ENCODE measurements around the gene MARCHF5. TPM values are rescaled to one million over a fixed set of nuclear protein-coding genes. Genes with fewer than 3 reads are reported as not detected.

Gene MARCHF5
- total RNA-seq, 5 donors from 2014 or later (not counting 1 experiment from before 2014, with no cell fraction given), result 22.8 to 37.9 (median 32.7) TPM

DNA sequence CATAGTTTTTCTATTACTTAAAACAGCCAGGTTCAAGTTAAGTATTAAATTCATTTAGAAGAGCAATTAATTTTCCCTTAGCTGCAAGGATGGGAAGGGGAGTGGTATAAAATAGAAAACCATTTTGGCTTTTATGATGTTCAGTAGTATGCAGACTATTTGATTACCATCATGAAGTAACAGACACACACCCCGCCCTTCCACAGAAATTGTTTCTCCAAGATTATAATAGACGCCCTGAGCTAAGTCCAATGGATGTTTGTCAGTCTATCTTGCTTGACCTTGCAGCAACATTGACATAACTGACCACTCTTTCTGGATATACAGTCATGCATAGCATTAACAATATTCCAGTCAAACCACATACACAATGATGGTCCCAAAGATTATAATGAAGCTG, 42.4 kb upstream of the MARCHF5 start:
- Histone ChIP-seq H3K9me3 (no peaks in the 10 kb centered on the region), H3K27ac (ENCODE audit: low read length) (no peak overlapping the region), H3K4me3 (ENCODE audit: control insufficient read depth in 1 of 2, extremely low read depth in 1 of 2, low read length in 1 of 2) (no peak overlapping the region), H3K36me3 (ENCODE audit: control insufficient read depth in 2 of 2, extremely low read depth in 1 of 2, insufficient read depth in 1 of 2, low read length in 1 of 2) (no peaks in the 10 kb centered on the region), H3K4me1 (ENCODE audit: control insufficient read depth in 1 of 2, extremely low read depth in 1 of 2, insufficient read depth in 2 of 2, low read length in 2 of 2) (peaks cover 0 to 2% of the 10 kb centered on the region in 2 experiments), H3K27me3 (replicated peaks in 1 of 2; ENCODE audit: control insufficient read depth in 2 of 2, extremely low read depth in 1 of 2, insufficient read depth in 2 of 2, low read length in 1 of 2) (no peaks in the 10 kb centered on the region)
- DNase-seq, result no peak
- CTCF ChIA-PET, result interaction anchor here in 1 of 2 donors (0.6 kb wide), 1 partner anchor 233 kb away, joined by 3 read pairs; no protein-coding TSS in a partner anchor
- Mint-ChIP-seq H3K27ac (no peak overlapping the region), H3K9me3 (no peaks in the 10 kb centered on the region), H3K27me3 (no peaks in the 10 kb centered on the region), H3K4me3 (no peak overlapping the region), H3K4me1 (peaks cover under 1 to 2% (median 2%) of the 10 kb centered on the region in 3 donors), H3K36me3 (no peaks in the 10 kb centered on the region)
- POLR2A ChIA-PET, result no interaction called here
- no peak for ATAC-seq (replicated peaks in 1 of 4)
- WGBS (ENCODE audit: insufficient coverage), result 90% methylated on average over 2 of the region's 2 CpGs

DNA sequence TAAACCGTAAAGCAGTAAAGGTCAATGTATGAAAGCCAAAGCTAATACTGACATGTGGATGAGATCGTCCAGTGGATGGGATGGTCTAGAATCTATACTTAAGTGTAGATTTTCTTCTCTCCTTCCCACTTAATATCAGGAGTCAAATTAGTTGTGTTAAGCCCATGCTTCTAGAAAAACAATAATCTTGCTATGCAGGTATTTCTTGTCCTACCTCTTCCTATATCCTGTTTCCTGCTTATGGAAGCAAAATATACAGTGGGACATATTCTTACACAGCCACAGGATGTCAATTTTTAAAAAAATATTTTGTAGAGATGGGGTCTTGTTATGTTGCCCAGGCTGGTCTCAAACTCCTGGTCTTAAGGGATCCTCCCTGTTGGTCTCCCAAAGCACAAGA, 27.6 kb upstream of the MARCHF5 start:
- H3K4me1 Mint-ChIP-seq, result peaks cover 0 to 6% (median 2%) of the 10 kb centered on the region in 3 donors
- H3K9me3 ChIP-seq, result no peaks in the 10 kb centered on the region
- H3K27me3 Mint-ChIP-seq, result no peaks in the 10 kb centered on the region
- no peak overlapping the region for H3K27ac ChIP-seq (ENCODE audit: low read length)
- no CpG with 5 or more reads among the region's 2 CpGs for WGBS (ENCODE audit: insufficient coverage)
- H3K27me3 ChIP-seq (replicated peaks in 1 of 2; ENCODE audit: control insufficient read depth in 2 of 2, extremely low read depth in 1 of 2, insufficient read depth in 2 of 2, low read length in 1 of 2), result no peaks in the 10 kb centered on the region
- peaks cover 4% of the 10 kb centered on the region for H3K36me3 Mint-ChIP-seq
- H3K4me3 Mint-ChIP-seq, result no peak overlapping the region
- no peak overlapping the region for H3K4me3 ChIP-seq (ENCODE audit: control insufficient read depth in 1 of 2, extremely low read depth in 1 of 2, low read length in 1 of 2)
- H3K9me3 Mint-ChIP-seq, result no peaks in the 10 kb centered on the region
- no peak overlapping the region for H3K27ac Mint-ChIP-seq
- ATAC-seq (replicated peaks in 1 of 4), result no peak
- ChIA-PET POLR2A (no interaction called here), CTCF (no interaction called here)
- no peaks in the 10 kb centered on the region for H3K36me3 ChIP-seq (ENCODE audit: control insufficient read depth in 2 of 2, extremely low read depth in 1 of 2, insufficient read depth in 1 of 2, low read length in 1 of 2)
- DNase-seq, result no peak
- no peaks in the 10 kb centered on the region for H3K4me1 ChIP-seq (ENCODE audit: control insufficient read depth in 1 of 2, extremely low read depth in 1 of 2, insufficient read depth in 2 of 2, low read length in 2 of 2)

DNA sequence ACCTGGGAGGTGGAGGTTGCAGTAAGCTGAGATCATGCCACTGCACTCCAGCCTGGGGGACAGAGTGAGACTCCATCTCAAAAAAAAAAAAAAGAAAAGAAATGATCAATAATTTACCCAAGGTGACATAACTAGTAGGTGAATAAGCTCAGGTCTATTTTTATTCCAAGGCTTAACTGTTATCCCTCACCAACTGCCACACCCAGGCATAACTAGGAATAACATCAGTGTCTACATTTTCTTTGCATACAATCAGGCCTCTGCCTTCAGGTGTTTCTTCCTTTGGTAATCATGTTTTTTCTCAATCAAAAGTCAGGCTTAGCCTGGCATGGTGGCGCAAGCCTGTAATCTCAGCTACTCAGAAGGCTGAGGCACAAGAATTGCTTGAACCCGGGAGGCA, 26.7 kb upstream of the MARCHF5 start:
- CTCF ChIA-PET, result no interaction called here

DNA sequence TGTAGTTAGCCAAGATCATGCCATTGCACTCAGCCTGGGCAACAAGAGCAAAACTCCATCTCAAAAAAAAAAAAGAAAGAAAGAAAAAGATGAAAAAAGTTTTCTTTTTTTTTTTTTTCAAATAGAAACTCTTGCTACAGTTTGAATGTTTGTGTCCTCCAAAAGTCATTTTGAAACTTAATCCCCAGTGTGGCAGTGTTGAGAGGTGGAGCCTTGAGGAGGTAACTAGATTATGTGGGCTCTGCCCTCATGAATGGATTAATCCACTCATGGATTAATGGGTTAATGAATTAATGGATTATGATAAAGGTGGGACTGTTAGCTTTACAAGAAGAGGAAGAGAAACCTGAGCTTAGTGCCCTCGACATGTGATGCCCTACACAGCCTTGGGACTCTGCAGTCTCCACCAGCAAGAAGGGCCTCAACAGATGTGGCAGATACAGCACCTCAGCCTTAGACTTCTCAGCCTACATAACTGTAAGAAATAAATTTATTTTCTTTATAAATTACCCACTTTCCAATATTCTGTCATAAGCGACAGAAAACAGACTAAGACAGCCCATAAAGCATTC, 25.2 kb upstream of the MARCHF5 start:
- Histone ChIP-seq H3K27me3 (replicated peaks in 1 of 2; ENCODE audit: control insufficient read depth in 2 of 2, extremely low read depth in 1 of 2, insufficient read depth in 2 of 2, low read length in 1 of 2) (no peaks in the 10 kb centered on the region), H3K4me1 (ENCODE audit: control insufficient read depth in 1 of 2, extremely low read depth in 1 of 2, insufficient read depth in 2 of 2, low read length in 2 of 2) (no peaks in the 10 kb centered on the region), H3K9me3 (no peaks in the 10 kb centered on the region), H3K4me3 (ENCODE audit: control insufficient read depth in 1 of 2, extremely low read depth in 1 of 2, low read length in 1 of 2) (no peak overlapping the region), H3K27ac (ENCODE audit: low read length) (no peak overlapping the region), H3K36me3 (ENCODE audit: control insufficient read depth in 2 of 2, extremely low read depth in 1 of 2, insufficient read depth in 1 of 2, low read length in 1 of 2) (no peaks in the 10 kb centered on the region)
- Mint-ChIP-seq H3K4me3 (no peak overlapping the region), H3K9me3 (no peaks in the 10 kb centered on the region), H3K27ac (no peak overlapping the region), H3K36me3 (peaks cover 7% of the 10 kb centered on the region), H3K27me3 (no peaks in the 10 kb centered on the region), H3K4me1 (peaks cover 0 to 6% (median 2%) of the 10 kb centered on the region in 3 donors)
- DNase-seq (no peak), ATAC-seq (replicated peaks in 1 of 4) (no peak)
- ChIA-PET POLR2A (interaction anchor here in 1 of 2 donors (0.6 kb wide), 1 partner anchor 31 kb away, joined by 4 read pairs; no protein-coding TSS in a partner anchor), CTCF (interaction anchor here in 1 of 2 donors (0.6 kb wide), 1 partner anchor 162 kb away, joined by 6 read pairs; no protein-coding TSS in a partner anchor)
- whole genome bisulfite sequencing (ENCODE audit: insufficient coverage), result no CpG with 5 or more reads among the region's 2 CpGs

More for the DNA sequence above, 26.7 kb upstream of the MARCHF5 start:
- Histone ChIP-seq H3K9me3 (no peaks in the 10 kb centered on the region), H3K27ac (ENCODE audit: low read length) (no peak overlapping the region), H3K27me3 (replicated peaks in 1 of 2; ENCODE audit: control insufficient read depth in 2 of 2, extremely low read depth in 1 of 2, insufficient read depth in 2 of 2, low read length in 1 of 2) (no peaks in the 10 kb centered on the region), H3K36me3 (ENCODE audit: control insufficient read depth in 2 of 2, extremely low read depth in 1 of 2, insufficient read depth in 1 of 2, low read length in 1 of 2) (no peaks in the 10 kb centered on the region), H3K4me1 (ENCODE audit: control insufficient read depth in 1 of 2, extremely low read depth in 1 of 2, insufficient read depth in 2 of 2, low read length in 2 of 2) (no peaks in the 10 kb centered on the region), H3K4me3 (ENCODE audit: control insufficient read depth in 1 of 2, extremely low read depth in 1 of 2, low read length in 1 of 2) (no peak overlapping the region)
- DNase-seq (no peak), ATAC-seq (replicated peaks in 1 of 4) (no peak)
- H3K27ac Mint-ChIP-seq, result no peak overlapping the region
- POLR2A ChIA-PET, result interaction anchor here in 1 of 2 donors (0.6 kb wide), 1 partner anchor 10 kb away, joined by 4 read pairs; no protein-coding TSS in a partner anchor
- no peak overlapping the region for H3K4me3 Mint-ChIP-seq
- H3K36me3 Mint-ChIP-seq, result peaks cover 4% of the 10 kb centered on the region
- no peaks in the 10 kb centered on the region for H3K9me3 Mint-ChIP-seq
- H3K4me1 Mint-ChIP-seq, result peaks cover 0 to 6% (median 2%) of the 10 kb centered on the region in 3 donors
- H3K27me3 Mint-ChIP-seq, result no peaks in the 10 kb centered on the region
- 100% methylated on average over 1 of the region's 2 CpGs for WGBS (ENCODE audit: insufficient coverage)

DNA sequence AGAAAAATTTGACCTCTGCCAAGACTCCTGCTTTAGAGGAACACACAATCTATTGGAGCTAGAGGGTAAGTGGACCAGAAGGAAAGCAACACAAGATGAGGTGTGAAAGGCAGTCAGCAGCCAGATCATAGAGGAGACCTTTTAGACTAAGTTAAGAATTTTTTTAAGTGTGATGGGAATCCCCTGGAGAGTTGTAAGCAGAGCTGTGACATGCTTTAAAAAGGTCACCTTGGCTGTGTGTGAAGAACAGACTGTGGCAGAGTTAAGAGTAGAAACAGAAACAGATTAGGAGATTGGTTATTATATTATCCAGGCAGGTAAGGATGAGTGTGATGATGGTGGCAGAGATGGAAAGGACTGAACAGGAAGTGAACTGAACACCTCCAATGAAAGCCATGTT, 23.6 kb upstream of the MARCHF5 start:
- Mint-ChIP-seq H3K36me3 (peaks cover 7% of the 10 kb centered on the region), H3K4me3 (no peak overlapping the region), H3K9me3 (no peaks in the 10 kb centered on the region), H3K27me3 (no peaks in the 10 kb centered on the region), H3K27ac (no peak overlapping the region), H3K4me1 (peaks cover 0 to 6% (median 2%) of the 10 kb centered on the region in 3 donors)
- H3K4me3 ChIP-seq (ENCODE audit: control insufficient read depth in 1 of 2, extremely low read depth in 1 of 2, low read length in 1 of 2), result no peak overlapping the region
- H3K36me3 ChIP-seq (ENCODE audit: control insufficient read depth in 2 of 2, extremely low read depth in 1 of 2, insufficient read depth in 1 of 2, low read length in 1 of 2), result no peaks in the 10 kb centered on the region
- ATAC-seq (replicated peaks in 1 of 4) (no peak), DNase-seq (no peak)
- no peaks in the 10 kb centered on the region for H3K9me3 ChIP-seq
- ChIA-PET POLR2A (no interaction called here), CTCF (interaction anchor here in 1 of 2 donors (0.6 kb wide), 1 partner anchor 88 kb away, joined by 3 read pairs; no protein-coding TSS in a partner anchor)
- no peaks in the 10 kb centered on the region for H3K27me3 ChIP-seq (replicated peaks in 1 of 2; ENCODE audit: control insufficient read depth in 2 of 2, extremely low read depth in 1 of 2, insufficient read depth in 2 of 2, low read length in 1 of 2)
- H3K4me1 ChIP-seq (ENCODE audit: control insufficient read depth in 1 of 2, extremely low read depth in 1 of 2, insufficient read depth in 2 of 2, low read length in 2 of 2), result no peaks in the 10 kb centered on the region
- H3K27ac ChIP-seq (ENCODE audit: low read length), result no peak overlapping the region

DNA sequence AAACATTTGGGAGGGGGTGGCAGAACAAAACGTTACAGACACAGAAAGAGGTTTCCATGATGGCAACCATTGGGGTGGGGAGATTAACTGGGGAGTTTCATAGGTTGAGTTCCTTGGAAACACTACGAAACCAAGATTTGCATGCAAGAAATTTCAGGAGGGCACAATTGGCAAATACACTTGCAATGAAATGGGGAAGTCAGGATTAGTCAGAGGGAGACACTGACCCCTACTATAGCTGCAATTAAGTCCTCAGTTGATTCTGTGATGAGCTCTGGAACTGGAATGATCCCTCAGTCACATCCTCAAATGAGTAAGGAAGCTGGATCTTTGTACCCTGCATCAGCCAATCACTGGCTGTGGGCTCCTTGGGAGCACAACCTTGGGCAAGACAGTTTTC, 22.2 kb upstream of the MARCHF5 start:
- ChIA-PET POLR2A (no interaction called here), CTCF (no interaction called here)
- H3K36me3 ChIP-seq (ENCODE audit: control insufficient read depth in 2 of 2, extremely low read depth in 1 of 2, insufficient read depth in 1 of 2, low read length in 1 of 2), result no peaks in the 10 kb centered on the region
- Mint-ChIP-seq H3K27ac (no peak overlapping the region), H3K9me3 (no peaks in the 10 kb centered on the region), H3K4me1 (peaks cover 0 to 6% (median 2%) of the 10 kb centered on the region in 3 donors), H3K27me3 (no peaks in the 10 kb centered on the region), H3K36me3 (peaks cover 7% of the 10 kb centered on the region), H3K4me3 (no peak overlapping the region)
- no peak overlapping the region for H3K4me3 ChIP-seq (ENCODE audit: control insufficient read depth in 1 of 2, extremely low read depth in 1 of 2, low read length in 1 of 2)
- no peaks in the 10 kb centered on the region for H3K9me3 ChIP-seq
- 75% methylated on average over 2 of the region's 2 CpGs for WGBS (ENCODE audit: insufficient coverage)
- DNase-seq, result no peak
- no peak overlapping the region for H3K27ac ChIP-seq (ENCODE audit: low read length)
- ATAC-seq (replicated peaks in 1 of 4), result no peak
- H3K27me3 ChIP-seq (replicated peaks in 1 of 2; ENCODE audit: control insufficient read depth in 2 of 2, extremely low read depth in 1 of 2, insufficient read depth in 2 of 2, low read length in 1 of 2), result no peaks in the 10 kb centered on the region
- no peaks in the 10 kb centered on the region for H3K4me1 ChIP-seq (ENCODE audit: control insufficient read depth in 1 of 2, extremely low read depth in 1 of 2, insufficient read depth in 2 of 2, low read length in 2 of 2)

Measured in T-cell (primary cell).